GM23338 (cell line): ENCODE data around the gene NBEAL2. TPM values are rescaled to one million over a fixed set of nuclear protein-coding genes. Genes with fewer than 3 reads are reported as not detected.

ENCODE experiments used
- ATAC-seq: fragments of 200-7000 bp; cut with Tn5 transposase; 3 replicates; pipeline ENCODE4 v1.9.1; 2020
- DNase-seq: peaks from one replicate; pipeline ENCODE4 v3.0.0-alpha.2; 2015; ENCODE audit warnings: low spot score
- H2AFZ ChIP-seq: fragments of 200-600 bp; sonication (generic); 2 replicates; pipeline ENCODE4 v1.8.0; 2016; ENCODE audit warnings: antibody characterized with exemption, mild to moderate bottlenecking, moderate library complexity
- H3F3A ChIP-seq: fragments of 200-600 bp; sonication (generic); replicated peaks from 2 replicates; pipeline ENCODE4 v1.8.0; 2017; ENCODE audit warnings: antibody characterized with exemption, mixed run types, low read depth
- H3K27ac ChIP-seq: fragments of 200-600 bp; sonication (generic); 2 replicates; pipeline ENCODE4 v1.6.1; 2016; ENCODE audit warnings: low read depth
- H3K27me3 ChIP-seq: fragments of 200-600 bp; sonication (generic); 2 replicates; pipeline ENCODE4 v1.8.0; 2016; ENCODE audit warnings: mild to moderate bottlenecking, mixed run types, moderate library complexity; ENCODE audit not compliant: insufficient read depth
- H3K36me3 ChIP-seq: fragments of 200-600 bp; sonication (generic); 2 replicates; pipeline ENCODE4 v1.8.0; 2016; ENCODE audit warnings: mild to moderate bottlenecking; ENCODE audit not compliant: insufficient read depth
- H3K4me1 ChIP-seq: fragments of 200-600 bp; sonication (generic); 2 replicates; pipeline ENCODE4 v1.8.0; 2016; ENCODE audit warnings: mild to moderate bottlenecking, moderate library complexity; ENCODE audit not compliant: insufficient read depth
- H3K4me2 ChIP-seq: fragments of 200-600 bp; sonication (generic); 2 replicates; pipeline ENCODE4 v1.7.1; 2017; ENCODE audit warnings: mixed run types
- H3K4me3 ChIP-seq: fragments of 200-600 bp; sonication (generic); 2 replicates; pipeline ENCODE4 v1.6.1; 2016; ENCODE audit warnings: mixed run types
- H3K79me2 ChIP-seq: fragments of 200-600 bp; sonication (generic); replicated peaks from 2 replicates; pipeline ENCODE4 v1.8.0; 2017; ENCODE audit warnings: mild to moderate bottlenecking; ENCODE audit not compliant: insufficient read depth
- H3K9me2 ChIP-seq: fragments of 200-600 bp; sonication (generic); 2 replicates; pipeline ENCODE4 v1.8.0; 2017; ENCODE audit not compliant: insufficient read depth
- H4K20me1 ChIP-seq: fragments of 200-600 bp; sonication (generic); replicated peaks from 2 replicates; pipeline ENCODE4 v1.8.0; 2017; ENCODE audit warnings: mild to moderate bottlenecking; ENCODE audit not compliant: insufficient read depth
- H3K27ac Mint-ChIP-seq: 2 replicates; pipeline ENCODE4 v1.8.0; 2020; ENCODE audit warnings: inconsistent platforms, mild to moderate bottlenecking, moderate library complexity, mixed read lengths
- H3K27me3 Mint-ChIP-seq: 3 replicates; pipeline ENCODE4 v1.8.0; 2022; ENCODE audit warnings: low read depth, mild to moderate bottlenecking, moderate library complexity, mixed read lengths, inconsistent platforms; ENCODE audit not compliant: insufficient read depth, poor library complexity
- H3K36me3 Mint-ChIP-seq: 3 replicates; pipeline ENCODE4 v1.8.0; 2021; ENCODE audit warnings: low read depth, mild to moderate bottlenecking, inconsistent platforms, moderate library complexity, mixed read lengths
- H3K4me1 Mint-ChIP-seq: 3 replicates; pipeline ENCODE4 v1.8.0; 2020; ENCODE audit warnings: mild to moderate bottlenecking, inconsistent platforms, mixed read lengths
- H3K4me3 Mint-ChIP-seq: 3 replicates; pipeline ENCODE4 v1.8.0; 2021; ENCODE audit warnings: moderate library complexity, mild to moderate bottlenecking, inconsistent platforms, mixed read lengths
- H3K9me3 Mint-ChIP-seq: 3 replicates; pipeline ENCODE4 v1.8.0; 2020; ENCODE audit warnings: moderate library complexity, mild to moderate bottlenecking, inconsistent platforms, mixed read lengths
- CREB1 ChIP-seq: fragments of 250-450 bp; sonication (Bioruptor Pico); IDR thresholded peaks from 2 replicates; pipeline ENCODE4 v1.5.0; 2020; ENCODE audit warnings: low read depth, mild to moderate bottlenecking, moderate library complexity
- CTCF ChIP-seq, 2 experiments: fragments of 200-600 bp in 1 of 2; sonication (generic) in 1 of 2; conservative IDR thresholded peaks; 2 replicates each; pipeline versions ENCODE4 v1.5.1 to v1.6.1; 2016 to 2017; ENCODE audit warnings: antibody characterized with exemption in 2 of 2, low read depth in 2 of 2, mild to moderate bottlenecking in 2 of 2, moderate library complexity in 1 of 2
- JUNB ChIP-seq: IDR thresholded peaks from one replicate; pipeline ENCODE4 v1.6.1; 2016; ENCODE audit warnings: antibody characterized with exemption; ENCODE audit not compliant: unreplicated experiment
- POLR2AphosphoS5 ChIP-seq: IDR thresholded peaks from 2 replicates; pipeline ENCODE4 v1.6.1; 2016; ENCODE audit warnings: antibody characterized with exemption, low read depth
- STAT1 ChIP-seq: IDR thresholded peaks from one replicate; pipeline ENCODE4 v1.6.1; 2016; ENCODE audit warnings: antibody characterized with exemption; ENCODE audit not compliant: unreplicated experiment
- ZNF114 ChIP-seq: fragments of 250-450 bp; sonication (Bioruptor Pico); IDR thresholded peaks from 2 replicates; pipeline ENCODE4 v1.5.0; 2020; ENCODE audit warnings: mild to moderate bottlenecking, moderate library complexity
- ZNF331 ChIP-seq: fragments of 250-450 bp; sonication (Bioruptor Pico); IDR thresholded peaks from 2 replicates; pipeline ENCODE4 v1.5.0; 2020; ENCODE audit warnings: low read depth, mild to moderate bottlenecking, moderate library complexity
- ZNF462 ChIP-seq: fragments of 250-450 bp; sonication (Bioruptor Pico); IDR thresholded peaks from 2 replicates; pipeline ENCODE4 v1.5.0; 2020; ENCODE audit warnings: mild to moderate bottlenecking, moderate library complexity
- polyA plus RNA-seq: library from polyadenylated mRNA; unstranded; fragments of >200 nt; fragmentation: Nextera tagmentation; extraction: Ambion mirVana; gene quantifications from 2 replicates; pipeline ENCODE4 v1.2.1, GENCODE V29; 2016
- total RNA-seq: library from RNA; depleted of rRNA; stranded (reverse); fragments of >200 nt; shearing (Covaris generic); gene quantifications from 2 replicates; pipeline ENCODE4 v1.2.3, GENCODE V29; 2014
- TF ChIP-seq, protein P1 (sequence below): IDR thresholded peaks from one replicate; pipeline ENCODE4 v1.6.1; 2018; ENCODE audit warnings: antibody characterized with exemption; ENCODE audit not compliant: unreplicated experiment
- TF ChIP-seq, protein P2 (sequence below): IDR thresholded peaks from 2 replicates; pipeline ENCODE4 v1.6.1; 2016; ENCODE audit warnings: antibody characterized with exemption

Gene NBEAL2
- total and polyA plus RNA-seq, 2 experiments from 2014 or later, result 13.5 to 79.9 TPM

- H3K4me3 ChIP-seq, result no peak overlapping the region
- no peaks in the 10 kb centered on the region for H4K20me1 ChIP-seq
- no peaks in the 10 kb centered on the region for H3K27me3 ChIP-seq
- Mint-ChIP-seq H3K36me3 (peaks cover 22% of the 10 kb centered on the region), H3K4me3 (no peak overlapping the region), H3K27ac (no peak overlapping the region), H3K27me3 (peaks cover 15% of the 10 kb centered on the region), H3K9me3 (no peaks in the 10 kb centered on the region), H3K4me1 (peaks cover 10% of the 10 kb centered on the region; the same call in 2 of the 3 replicates)
- H3K27ac ChIP-seq, result no peak overlapping the region
- TF ChIP-seq ZNF114 (no peak), ZNF331 (no peak), ZNF462 (CRISPR knock-in tag) (no peak), STAT1 (no peak), JUNB (no peak), CTCF (conservative IDR thresholded peaks at IDR 0.05; ENCODE audit: low read depth in 2 of 2) (no peak), POLR2AphosphoS5 (no peak), CREB1 (CRISPR knock-in tag) (no peak)
- TF ChIP-seq, protein P1, sequence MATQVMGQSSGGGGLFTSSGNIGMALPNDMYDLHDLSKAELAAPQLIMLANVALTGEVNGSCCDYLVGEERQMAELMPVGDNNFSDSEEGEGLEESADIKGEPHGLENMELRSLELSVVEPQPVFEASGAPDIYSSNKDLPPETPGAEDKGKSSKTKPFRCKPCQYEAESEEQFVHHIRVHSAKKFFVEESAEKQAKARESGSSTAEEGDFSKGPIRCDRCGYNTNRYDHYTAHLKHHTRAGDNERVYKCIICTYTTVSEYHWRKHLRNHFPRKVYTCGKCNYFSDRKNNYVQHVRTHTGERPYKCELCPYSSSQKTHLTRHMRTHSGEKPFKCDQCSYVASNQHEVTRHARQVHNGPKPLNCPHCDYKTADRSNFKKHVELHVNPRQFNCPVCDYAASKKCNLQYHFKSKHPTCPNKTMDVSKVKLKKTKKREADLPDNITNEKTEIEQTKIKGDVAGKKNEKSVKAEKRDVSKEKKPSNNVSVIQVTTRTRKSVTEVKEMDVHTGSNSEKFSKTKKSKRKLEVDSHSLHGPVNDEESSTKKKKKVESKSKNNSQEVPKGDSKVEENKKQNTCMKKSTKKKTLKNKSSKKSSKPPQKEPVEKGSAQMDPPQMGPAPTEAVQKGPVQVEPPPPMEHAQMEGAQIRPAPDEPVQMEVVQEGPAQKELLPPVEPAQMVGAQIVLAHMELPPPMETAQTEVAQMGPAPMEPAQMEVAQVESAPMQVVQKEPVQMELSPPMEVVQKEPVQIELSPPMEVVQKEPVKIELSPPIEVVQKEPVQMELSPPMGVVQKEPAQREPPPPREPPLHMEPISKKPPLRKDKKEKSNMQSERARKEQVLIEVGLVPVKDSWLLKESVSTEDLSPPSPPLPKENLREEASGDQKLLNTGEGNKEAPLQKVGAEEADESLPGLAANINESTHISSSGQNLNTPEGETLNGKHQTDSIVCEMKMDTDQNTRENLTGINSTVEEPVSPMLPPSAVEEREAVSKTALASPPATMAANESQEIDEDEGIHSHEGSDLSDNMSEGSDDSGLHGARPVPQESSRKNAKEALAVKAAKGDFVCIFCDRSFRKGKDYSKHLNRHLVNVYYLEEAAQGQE, result no peak
- TF ChIP-seq, protein P2, sequence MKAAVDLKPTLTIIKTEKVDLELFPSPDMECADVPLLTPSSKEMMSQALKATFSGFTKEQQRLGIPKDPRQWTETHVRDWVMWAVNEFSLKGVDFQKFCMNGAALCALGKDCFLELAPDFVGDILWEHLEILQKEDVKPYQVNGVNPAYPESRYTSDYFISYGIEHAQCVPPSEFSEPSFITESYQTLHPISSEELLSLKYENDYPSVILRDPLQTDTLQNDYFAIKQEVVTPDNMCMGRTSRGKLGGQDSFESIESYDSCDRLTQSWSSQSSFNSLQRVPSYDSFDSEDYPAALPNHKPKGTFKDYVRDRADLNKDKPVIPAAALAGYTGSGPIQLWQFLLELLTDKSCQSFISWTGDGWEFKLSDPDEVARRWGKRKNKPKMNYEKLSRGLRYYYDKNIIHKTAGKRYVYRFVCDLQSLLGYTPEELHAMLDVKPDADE, result no peak
- peaks cover 5% of the 10 kb centered on the region; the same call in 1 of the 2 replicates for H3K9me2 ChIP-seq
- H3F3A ChIP-seq, result peaks cover 10% of the 10 kb centered on the region; the same call in 1 of the 2 replicates
- DNase-seq, result no peak
- no peaks in the 10 kb centered on the region for H3K79me2 ChIP-seq
- H2AFZ ChIP-seq, result no peak overlapping the region
- ATAC-seq, result no peak
- H3K4me2 ChIP-seq, result no peak overlapping the region
- H3K4me1 ChIP-seq, result no peaks in the 10 kb centered on the region
- no peaks in the 10 kb centered on the region; the same call in 1 of the 2 replicates for H3K36me3 ChIP-seq
Measured at GRCh38 chr3:47006145-47006651, 26.7 kb downstream of the NBEAL2 start.
